Measurements from ENCODE around the gene TBC1D1.

The TBC1D1 gene

DNA sequence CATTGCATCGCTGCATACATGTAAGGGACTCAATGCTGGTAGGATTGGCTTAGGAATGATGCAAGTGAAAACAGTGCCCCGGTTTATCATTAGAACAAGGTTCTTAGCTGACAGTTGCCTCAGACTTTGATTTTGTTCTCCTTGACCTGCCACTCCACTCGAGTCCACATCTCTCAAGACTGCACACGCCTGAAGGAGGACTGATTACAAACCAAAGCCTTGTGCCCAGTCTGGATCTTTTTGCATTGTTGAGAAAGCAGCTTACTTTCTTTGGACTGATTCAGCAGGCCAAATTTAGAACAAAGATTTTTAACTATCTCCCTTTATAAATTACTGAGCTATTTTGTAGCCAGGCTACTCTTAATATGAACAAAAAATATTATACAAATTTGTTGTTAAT is 194.9 kb downstream of the TBC1D1 start:
- no peak for DNase-seq

DNA sequence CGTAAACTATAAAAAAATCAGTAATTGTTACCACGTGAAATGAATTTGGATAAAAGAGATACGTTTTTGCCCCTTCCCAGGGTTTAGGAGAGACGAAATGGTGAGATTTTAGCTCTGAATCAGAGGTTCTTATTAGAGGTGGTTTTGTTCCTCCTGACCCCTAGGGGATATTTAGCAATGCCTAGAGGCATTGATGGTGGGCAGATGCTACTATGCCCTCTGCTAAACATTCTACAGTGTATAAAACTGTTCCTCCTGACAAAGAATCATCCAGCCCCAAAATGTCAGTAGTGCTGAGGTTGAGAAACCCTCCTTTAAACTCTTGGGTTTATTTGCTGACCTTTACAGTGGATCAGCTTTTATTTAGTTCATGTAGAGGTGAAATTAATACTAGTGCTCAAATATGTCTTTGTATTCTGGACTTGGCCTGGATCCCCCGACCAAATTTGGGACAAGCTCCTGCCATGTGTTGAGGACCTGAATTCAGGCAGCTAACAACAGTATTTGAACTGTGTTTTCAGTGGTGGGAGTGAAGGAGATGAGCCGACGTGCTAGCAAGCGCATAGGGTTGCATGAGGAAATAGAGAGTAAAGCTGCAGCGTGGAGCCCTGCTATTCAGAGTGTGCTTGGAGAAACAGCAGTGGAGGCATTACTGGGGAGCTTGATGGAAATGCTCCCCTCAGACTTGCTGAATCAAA is 195.4 kb downstream of the TBC1D1 start:
- DNase-seq = no peak

DNA sequence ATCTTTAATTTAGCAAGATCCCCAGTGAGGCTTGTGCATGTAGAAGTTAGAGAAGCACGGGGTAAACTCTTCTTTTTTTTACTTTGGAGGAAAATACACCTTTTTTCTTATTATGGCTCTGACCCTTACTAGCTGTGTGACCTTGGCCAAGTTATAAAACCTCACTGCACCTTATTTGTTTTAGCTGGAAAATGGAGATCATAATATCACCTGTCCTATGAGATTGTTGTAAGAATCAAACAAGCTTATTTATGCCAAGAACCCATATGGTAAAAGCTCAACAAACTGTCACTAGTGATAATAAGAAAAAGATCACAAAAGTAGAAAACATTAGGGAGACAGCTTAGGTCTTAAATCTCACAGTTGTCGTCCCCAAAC is 196.0 kb downstream of the TBC1D1 start:
- no peak for DNase-seq

DNA sequence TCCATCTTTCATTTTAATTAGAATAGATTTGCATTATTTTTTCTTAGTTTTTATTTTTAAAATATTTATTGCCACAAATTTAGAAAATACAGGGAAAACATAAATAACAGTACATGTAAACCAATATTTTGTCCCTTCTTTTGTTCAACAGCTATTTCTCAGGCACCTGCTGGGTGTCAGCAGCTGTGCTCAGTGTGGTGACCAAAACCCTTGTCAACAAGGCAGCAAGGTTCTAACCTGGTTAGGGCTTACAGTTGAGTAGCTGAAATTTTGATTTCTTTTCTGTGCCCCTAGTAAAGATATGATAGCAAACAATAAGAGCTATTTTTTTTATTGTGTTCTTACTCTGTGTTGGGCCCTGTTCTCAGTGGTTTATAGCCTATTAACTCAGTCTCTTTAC is 197.4 kb downstream of the TBC1D1 start:
- DNase-seq = no peak

DNA sequence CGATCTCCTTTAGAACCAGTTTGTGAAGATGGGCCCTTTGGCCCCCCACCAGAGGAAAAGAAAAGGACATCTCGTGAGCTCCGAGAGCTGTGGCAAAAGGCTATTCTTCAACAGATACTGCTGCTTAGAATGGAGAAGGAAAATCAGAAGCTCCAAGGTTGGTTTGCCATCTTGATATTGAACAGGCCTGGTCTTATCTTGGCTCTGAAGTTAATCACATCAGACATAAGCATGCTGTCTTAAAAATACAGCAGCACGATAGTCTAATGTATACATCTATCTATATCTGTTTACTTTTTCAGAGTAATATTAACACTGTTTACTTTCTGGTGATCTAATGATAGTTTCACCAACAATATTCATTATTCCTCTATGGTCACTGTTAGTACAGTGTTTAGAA is 199.1 kb downstream of the TBC1D1 start:
- no peak for DNase-seq

DNA sequence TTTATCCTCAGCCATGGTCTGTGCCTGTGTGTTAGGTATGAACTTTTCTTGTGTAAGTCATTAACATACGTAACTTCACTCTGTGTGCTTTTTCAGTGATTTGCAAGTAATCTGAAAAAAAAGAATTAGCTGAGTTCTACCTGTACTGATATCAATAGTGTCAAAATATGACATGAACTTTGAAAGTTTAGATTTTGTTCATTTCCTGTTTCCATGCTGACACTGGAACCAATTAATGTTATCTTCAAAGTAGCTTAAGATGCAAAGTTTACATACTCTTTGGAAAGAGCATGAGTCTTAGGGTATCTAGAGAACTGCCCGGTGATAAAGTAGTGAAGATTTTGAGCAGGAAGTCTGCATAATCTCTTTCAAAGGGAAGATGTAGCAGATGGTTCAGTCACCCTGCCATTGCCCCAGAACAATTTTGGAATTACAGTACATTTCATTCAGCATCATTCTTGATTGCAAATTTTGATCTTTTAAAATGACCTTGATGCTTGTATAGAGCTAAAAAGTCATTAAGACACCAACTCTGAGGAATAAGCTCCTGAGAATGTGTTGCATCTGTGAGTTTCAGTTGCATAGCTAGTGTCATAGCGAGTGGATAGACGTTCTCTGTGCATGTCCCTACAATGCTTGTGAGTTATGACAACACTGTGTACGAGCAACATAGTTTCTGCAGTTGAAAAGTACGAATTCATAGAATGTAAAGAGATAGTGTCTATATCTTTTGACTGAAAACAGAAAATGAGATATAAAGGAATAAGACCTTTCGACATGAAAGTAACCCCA is 199.8 kb downstream of the TBC1D1 start:
- DNase-seq = no peak

DNA sequence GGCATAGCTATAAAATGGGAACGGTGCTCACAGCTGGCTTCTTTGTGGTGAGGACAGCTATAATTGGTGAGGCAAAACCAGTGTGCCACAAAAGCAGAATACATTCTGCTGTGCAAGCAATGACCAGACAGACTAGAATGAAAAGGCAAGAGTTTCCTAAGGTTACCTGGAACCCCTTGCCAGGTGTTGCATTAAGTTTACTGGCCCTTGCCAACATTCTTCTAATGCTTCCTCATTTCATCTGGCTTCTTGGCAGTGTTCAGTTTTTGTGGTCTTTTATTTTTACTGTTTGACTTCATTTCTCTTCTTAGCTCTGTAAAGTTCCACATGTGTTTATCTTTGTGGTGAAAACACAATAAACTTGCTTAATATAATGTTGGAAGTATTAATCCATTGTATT is 200.8 kb downstream of the TBC1D1 start:
- DNase-seq = no peak

DNA sequence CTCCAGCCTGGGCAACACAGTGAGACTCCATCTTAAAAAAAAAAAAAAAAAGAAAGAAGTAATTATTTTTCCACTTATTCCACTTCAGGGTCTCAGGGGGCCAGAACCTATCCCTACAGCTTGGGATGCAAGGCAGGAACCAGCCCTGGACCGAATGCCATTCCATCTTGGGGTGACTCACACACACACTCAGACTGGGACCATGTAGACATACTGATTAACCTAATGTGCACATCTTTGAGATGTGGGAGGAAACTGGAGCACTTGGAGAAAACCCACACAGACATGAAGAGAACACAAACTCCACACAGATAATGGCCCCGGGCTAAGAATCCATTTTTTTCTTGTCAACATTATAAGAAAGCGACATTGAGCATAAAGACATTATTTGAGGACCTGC is 201.8 kb downstream of the TBC1D1 start:
- no peak for DNase-seq

DNA sequence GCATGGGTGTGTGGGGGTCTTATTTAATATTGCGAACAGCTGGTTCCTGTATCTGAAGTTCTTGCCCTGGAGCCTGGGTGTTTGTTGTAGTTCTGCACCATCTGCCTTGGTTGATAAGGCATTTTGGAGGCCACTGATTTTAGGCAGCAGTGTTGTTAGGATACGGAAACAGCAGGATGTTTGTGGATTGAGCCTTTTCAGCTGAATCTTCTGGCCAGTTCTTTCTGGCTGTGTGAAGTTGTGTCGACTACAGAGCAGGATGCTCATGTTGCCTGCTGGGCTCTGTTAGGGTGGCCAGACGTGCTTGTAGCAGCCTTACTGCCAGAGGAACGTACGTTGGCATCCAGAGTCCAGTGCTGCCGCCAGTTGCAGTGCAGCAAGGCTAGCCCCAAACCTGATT is 203.5 kb downstream of the TBC1D1 start:
- DNase-seq = no peak

DNA sequence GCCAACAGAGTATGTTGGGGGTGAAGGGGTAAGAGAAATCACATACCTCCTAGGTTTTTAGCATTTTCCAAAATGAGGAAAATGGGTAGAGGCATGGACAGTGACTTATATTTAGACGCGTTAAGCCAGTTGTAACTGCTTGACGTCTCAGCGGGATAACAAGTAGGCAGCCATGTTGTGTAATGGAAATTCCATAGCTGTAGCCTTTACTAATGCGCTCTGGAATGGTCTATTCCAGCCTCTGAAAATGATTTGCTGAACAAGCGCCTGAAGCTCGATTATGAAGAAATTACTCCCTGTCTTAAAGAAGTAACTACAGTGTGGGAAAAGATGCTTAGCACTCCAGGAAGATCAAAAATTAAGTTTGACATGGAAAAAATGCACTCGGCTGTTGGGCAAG is 204.8 kb downstream of the TBC1D1 start:
- DNase-seq = no peak

DNA sequence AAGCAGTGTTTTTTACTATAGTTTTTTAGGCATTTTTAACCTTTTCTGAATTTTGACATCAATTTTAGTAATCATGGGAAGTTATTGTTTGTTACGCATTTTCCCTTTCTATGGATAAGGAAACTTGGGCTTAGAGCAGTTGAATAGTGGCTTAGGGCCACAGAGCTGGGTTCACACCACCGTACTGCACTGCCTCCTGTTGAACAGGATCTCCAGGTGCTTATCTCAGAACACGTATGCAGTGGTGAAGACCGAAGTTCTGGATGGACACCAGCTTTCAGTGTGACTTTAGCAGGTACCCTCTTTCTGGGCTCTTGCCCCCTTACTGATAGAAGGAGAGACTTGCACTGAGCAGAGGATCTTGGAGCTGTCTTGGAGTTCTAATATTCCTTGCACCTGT is 206.9 kb downstream of the TBC1D1 start:
- DNase-seq = no peak

DNA sequence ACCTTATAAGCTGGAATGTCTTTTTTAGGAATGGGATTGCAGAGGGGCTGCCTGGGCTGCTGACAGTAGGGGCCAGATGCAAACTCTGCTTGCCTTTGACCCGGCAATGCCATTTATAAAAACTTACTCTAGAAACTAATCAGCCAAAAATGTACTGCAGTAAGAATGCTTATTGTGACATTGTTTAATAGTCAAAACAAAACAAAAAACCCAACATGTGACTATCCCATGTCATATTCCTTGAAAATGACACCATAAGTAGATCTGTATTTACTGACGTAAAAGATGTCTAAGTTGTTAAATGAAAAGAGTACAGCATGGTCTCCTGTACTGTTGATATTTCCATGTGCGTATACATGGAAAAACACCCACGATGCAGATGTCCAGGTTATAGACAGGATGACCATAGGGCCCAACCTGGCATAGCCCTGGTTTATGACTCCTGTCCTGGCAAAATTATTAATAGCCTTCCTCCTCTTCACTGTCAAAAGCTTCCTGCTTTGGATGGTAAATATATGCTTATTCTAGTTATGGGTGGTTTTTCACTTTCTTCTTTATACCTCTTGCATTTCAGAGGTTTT is 208.2 kb downstream of the TBC1D1 start:
- no peak for DNase-seq

DNA sequence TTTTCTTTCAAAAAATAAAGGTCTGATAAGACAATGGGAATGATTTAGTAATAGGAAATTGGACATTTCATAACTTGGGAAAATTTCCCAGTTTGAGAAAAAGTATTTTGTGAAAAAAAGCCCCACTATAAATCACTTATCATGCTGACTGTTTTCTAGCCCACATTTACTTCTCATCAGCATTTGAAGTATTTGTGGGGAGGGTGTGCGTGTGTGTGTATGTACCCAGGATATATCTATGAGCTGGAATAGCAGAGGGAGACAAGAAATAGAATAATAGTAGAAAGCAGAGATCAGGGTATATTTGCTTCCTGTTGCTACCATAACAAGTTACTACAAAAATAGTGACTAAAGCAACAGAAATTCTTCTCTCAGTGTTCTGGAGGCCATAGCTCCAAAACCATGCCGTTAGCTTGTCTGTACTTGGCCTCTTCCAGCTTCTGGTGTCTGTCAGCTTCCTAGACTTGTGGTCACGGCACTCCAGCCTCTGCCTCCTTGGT is 209.1 kb downstream of the TBC1D1 start:
- no peak for DNase-seq

DNA sequence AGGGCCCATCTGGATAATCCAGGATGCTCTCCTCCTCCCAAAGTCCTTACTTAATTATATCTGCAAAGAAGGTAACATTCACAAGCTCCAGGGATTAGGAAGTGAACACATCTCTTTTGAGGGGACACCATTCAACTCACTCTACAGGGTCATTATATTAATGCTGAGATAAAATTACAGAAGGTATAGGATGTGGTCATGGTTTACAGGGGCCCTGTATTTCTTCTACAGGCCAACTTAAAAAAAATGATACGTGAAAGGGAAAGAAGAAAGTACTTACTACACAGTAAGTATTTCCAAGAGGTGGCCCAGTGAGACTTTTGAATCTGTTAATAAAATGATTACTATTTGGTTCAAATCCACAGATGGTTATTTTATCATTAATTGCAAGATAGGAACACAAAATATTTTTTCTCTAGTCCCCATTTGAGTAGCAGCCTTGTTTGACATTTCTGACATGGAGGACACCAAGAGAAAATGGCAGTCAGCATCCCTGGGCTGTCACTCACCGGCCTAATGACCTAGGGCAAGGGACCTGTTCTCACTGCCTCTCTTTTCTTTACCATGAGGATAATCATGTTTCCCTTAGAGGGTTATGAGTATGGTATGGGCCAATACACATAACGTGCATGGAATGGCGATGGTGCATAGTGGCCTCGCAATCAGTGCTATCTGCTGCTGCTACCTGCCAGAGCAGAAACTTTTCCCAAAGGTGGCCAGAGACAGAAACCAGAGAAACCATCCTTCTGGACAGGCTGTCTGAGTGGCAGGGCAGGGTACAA is 209.8 kb downstream of the TBC1D1 start:
- no peak for DNase-seq

DNA sequence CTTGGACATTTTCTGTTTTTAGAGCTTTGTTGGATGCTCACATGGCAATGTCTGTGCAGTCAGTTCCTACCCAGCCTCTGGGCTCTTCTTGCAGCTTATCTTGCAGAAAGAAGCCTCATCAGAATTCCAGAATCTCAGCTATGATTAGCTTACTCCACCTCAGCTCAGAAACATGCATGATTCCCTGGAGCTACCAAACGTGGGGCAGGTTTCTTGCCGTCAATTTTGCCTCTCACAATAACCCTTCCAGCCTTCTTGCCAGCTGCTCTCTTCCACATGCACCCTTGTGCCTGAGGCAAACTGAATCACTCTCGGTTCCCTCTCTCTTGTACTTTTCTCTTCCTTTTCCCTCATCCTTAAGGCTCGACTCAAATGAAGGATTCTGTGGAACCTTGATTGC is 210.7 kb downstream of the TBC1D1 start:
- no peak for DNase-seq

DNA sequence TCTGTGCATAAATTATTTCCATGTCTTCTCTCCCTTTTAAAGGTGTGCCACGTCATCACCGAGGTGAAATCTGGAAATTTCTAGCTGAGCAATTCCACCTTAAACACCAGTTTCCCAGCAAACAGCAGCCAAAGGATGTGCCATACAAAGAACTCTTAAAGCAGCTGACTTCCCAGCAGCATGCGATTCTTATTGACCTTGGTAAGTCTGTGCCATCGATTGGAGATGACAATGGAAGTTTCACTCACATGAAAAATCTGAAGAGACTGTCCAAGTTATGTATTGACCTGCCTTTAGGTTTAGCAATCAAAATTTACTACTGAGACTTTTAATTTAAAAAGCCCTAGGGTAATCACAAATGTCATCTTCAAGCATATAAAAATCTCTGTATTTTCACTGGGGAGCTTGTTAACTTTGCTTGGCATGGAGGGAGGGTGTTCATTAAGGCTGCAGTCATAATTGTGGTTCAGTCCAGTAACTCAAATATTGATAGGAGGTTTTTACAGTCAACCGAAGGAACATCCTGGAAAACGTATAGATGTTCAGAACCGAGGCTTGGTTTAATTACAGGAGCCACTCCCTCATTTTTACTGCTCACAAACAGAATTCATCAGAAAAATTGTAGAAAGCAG is 212.2 kb downstream of the TBC1D1 start:
- DNase-seq = no peak

DNA sequence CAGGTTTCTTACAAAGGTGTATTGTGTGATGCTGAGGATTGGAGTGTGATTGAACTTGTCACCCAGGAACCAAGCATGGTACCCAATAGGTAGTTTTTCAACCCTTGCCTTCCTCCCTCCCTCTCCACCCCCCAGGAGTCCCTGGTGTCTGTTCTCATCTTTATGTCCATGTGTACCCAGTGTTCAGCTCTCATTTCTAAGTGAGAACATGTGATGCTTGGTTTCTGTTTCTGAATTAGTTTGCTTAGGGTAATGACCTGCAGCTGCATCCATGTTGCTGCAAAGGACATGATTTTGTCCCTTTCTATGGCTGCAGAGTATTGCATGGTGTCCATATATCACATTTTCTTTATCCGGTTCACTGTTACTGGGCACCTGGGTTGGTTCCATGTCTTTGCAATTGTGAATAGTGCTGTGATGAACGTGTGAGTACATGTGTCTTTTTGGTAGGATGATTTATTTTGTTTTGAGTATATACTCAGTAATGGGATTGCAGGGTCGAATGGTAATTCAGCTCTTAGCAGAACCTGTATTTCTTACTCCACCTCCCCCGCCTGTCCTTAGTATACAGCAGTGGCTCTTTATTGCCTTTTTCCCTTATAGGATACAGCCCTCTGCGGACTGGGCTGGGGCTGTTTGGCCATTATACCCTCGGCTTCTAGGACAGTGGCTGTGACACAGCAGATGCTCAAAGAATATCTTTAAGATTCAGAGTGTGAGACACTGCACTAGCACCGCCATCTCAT is 214.8 kb downstream of the TBC1D1 start:
- no peak for DNase-seq

DNA sequence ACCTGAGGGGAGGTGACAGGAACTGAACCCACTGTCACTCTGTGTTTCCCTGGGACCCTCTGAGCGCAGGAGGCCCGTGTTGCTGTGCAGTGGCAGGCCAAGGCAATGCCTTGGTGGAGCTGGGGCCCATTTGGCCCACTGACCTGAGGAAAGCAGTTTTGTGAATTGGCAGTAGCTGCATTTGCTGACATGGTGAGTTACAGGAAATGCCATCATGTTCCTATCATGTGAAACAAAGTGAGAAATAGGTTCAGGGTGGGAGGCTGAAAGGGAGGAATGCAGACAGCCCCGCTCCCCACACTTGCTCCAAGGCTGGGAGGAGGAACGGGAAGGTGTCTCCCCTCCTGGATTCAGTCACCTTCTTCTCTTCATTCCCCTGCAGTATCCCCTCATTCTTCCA is 215.4 kb downstream of the TBC1D1 start:
- no peak for DNase-seq

DNA sequence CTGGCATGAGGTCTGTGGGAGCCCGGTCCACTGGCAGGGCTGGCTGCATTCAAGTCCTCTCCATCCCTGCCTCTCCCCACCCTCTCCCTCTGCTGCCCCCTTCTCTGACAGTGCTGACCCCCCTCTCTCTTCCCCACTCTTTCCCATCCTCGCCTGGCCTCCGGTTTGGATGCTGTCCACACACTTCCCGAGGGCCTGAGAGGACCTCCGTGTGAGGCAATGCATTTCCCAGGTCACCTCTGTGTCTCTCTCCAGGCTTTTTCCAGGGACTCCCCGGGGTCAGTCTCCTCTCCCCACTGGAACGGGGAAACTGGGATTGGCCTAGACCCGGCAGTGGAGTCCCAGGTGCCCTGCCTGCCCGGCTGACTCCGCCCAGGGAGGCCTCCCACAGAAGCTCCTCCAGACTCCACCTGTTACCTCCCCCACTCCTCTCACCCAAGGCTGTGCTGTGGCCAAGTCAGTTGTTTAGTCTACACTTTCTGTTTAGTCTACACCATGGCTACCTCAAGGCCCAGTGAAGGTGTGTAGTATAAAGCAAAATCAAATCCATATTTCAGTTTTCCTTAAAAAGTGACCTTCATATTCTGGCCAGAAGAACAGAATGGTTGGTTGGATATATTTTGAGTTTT is 216.1 kb downstream of the TBC1D1 start:
- no peak for DNase-seq

DNA sequence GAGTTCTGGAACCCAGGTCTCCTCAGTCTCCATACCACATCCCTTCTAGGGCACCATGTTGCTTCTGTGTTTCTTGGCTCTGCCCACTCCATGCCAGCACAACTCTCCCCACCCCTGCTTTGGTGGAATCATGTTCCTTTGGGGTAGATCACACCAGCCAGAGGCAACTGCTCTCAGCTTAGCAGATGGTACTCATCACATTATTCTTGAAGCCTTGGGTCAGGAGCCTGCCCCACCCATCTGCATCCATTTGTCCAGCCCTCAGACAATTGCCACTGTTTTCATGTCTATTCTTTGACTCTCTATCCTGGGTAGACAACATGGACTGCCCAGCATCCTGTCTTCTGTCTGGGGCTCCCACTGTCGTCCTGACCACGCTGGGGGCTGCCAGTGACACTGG is 216.9 kb downstream of the TBC1D1 start:
- DNase-seq = no peak

DNA sequence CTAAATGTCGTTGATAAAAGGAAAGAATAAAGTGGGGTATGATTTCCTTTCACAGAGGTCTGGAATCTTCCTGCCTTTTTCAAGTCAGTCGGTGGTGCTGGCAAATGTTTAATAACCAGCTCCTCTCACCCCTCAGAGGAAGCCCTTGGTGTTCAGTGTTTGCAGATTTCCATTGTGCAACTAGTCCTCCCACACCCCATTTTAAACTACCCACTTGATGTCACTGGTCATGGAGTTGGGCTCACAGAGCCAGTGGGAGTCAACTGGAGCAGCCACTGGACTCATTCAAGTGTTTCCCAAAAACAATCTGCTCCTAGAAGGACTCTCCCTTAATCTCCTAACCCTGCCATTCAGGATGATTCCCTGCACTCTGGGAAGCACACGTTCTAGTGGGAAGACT is 218.5 kb downstream of the TBC1D1 start:
- no peak for DNase-seq

DNA sequence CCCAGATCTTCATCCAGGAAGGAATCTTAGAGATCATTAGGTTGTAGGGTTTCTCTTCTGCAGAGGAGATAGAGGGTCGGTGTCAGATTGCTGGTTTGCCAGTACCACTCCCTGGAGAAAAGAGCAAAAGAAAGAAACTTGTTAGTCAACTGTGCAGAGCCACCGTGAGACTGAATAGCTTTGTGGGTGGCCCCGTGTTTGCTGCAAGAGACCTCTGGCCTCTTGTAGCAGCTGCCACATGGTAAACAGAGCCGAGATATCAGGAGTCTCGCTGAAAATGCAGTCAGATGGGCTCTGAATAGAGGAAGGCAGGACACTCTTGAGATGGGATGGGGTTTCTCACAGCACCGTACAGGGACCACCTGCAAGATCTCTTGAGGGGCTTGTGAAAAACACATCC is 219.0 kb downstream of the TBC1D1 start:
- DNase-seq = no peak

Data from CD4-positive, alpha-beta T cell treated with Interleukin-12 subunit alpha and Interleukin-12 subunit beta, for 1 hour (primary cell).